ENCODE data around the gene RGL1. TPM values are rescaled to one million over a fixed set of nuclear protein-coding genes. Genes with fewer than 3 reads are reported as not detected.

RGL1 gene
- total RNA-seq, 4 donors from 2014 or later: 12.1 to 13.8 (median 13.0) TPM

DNA sequence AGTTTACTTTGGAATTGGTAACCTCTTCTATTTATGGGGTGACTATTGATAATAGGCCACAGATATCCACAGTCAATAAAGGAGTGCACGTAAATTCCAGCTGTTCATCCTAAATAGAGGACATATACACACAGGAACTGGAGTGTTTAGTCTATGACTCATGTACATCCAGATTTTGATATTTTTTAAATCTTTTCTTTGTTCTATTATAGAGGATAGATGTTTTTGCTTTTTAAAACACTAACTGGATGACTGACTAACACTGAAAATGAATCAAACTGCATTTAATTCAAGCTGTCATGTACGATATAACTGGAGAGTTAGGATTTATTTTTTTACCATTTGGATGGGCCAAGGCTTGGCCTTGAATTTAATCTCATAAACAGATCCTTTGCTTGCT, 45.9 kb downstream of the RGL1 start:
- no peaks in the 10 kb centered on the region for H3K36me3 ChIP-seq
- in situ Hi-C loops (cut with MboI; ENCODE audit: low pct_ligation_motif_present in 1 of 4, low pct_unique_long_range_greater_than_20kb in 1 of 4, low sequenced_read_pairs in 3 of 4): no loop called here
- no peaks in the 10 kb centered on the region for H3K9me3 ChIP-seq
- H3K27ac ChIP-seq: no peak overlapping the region
- intact Hi-C loops (cut with DNase I; ENCODE audit: low total_unique reads): no loop called here
- H3K27me3 ChIP-seq: no peaks in the 10 kb centered on the region
- H3K4me1 ChIP-seq: no peaks in the 10 kb centered on the region
- DNase-seq: no peak
- TF ChIP-seq, protein P1, sequence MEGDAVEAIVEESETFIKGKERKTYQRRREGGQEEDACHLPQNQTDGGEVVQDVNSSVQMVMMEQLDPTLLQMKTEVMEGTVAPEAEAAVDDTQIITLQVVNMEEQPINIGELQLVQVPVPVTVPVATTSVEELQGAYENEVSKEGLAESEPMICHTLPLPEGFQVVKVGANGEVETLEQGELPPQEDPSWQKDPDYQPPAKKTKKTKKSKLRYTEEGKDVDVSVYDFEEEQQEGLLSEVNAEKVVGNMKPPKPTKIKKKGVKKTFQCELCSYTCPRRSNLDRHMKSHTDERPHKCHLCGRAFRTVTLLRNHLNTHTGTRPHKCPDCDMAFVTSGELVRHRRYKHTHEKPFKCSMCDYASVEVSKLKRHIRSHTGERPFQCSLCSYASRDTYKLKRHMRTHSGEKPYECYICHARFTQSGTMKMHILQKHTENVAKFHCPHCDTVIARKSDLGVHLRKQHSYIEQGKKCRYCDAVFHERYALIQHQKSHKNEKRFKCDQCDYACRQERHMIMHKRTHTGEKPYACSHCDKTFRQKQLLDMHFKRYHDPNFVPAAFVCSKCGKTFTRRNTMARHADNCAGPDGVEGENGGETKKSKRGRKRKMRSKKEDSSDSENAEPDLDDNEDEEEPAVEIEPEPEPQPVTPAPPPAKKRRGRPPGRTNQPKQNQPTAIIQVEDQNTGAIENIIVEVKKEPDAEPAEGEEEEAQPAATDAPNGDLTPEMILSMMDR (IDR thresholded peaks at IDR 0.05): no peak
- TF ChIP-seq POLR2A (IDR thresholded peaks at IDR 0.05) (no peak), POLR2AphosphoS5 (IDR thresholded peaks at IDR 0.05) (no peak), EP300 (IDR thresholded peaks at IDR 0.05; ENCODE audit: low read depth) (no peak)
- WGBS, 2 donors (ENCODE audit: low coverage in 1 of 2): 80 to 86% methylated on average over 2 of the region's 2 CpGs
- H3K4me3 ChIP-seq: no peak overlapping the region

DNA sequence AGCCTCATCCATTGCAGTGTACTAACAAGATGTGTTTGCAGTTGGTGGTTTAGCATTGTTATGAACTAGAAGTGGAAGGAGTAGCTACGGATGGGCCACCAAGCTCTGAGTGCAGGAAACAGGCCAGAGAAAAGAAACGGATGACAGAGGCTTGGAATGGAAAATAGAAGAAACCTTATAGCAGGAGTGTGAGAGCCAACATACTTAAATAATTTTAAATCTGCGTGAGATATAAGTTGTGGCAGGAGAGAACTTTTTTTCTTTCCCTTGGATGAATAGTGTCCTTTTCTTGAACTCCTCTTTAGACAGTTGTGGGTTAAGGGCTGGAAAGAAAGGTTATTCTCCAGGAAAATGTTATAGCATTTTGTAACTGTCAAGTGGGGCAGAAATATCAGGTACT, 54.2 kb downstream of the RGL1 start:
- TF ChIP-seq POLR2AphosphoS5 (IDR thresholded peaks at IDR 0.05): no peak
- TF ChIP-seq EP300 (IDR thresholded peaks at IDR 0.05; ENCODE audit: low read depth): no peak
- TF ChIP-seq POLR2A (IDR thresholded peaks at IDR 0.05): no peak
- TF ChIP-seq, protein P1 (IDR thresholded peaks at IDR 0.05): no peak
- no peak overlapping the region for H3K27ac ChIP-seq
- in situ Hi-C loops (cut with MboI; ENCODE audit: low pct_ligation_motif_present in 1 of 4, low pct_unique_long_range_greater_than_20kb in 1 of 4, low sequenced_read_pairs in 3 of 4): no loop called here

GRCh38 chr1:183859831-183860230, 54.9 kb downstream of the RGL1 start:
- DNase-seq: no peak
- intact Hi-C loops (cut with DNase I; ENCODE audit: low total_unique reads): no loop called here
- Histone ChIP-seq H3K36me3 (no peaks in the 10 kb centered on the region), H3K27ac (no peak overlapping the region), H3K4me1 (no peaks in the 10 kb centered on the region), H3K27me3 (no peaks in the 10 kb centered on the region), H3K4me3 (no peak overlapping the region), H3K9me3 (no peaks in the 10 kb centered on the region)
- 85 to 90% methylated on average over 2 to 3 of the region's 3 CpGs for WGBS, 2 donors (ENCODE audit: low coverage in 1 of 2)
- in situ Hi-C loops (cut with MboI; ENCODE audit: low pct_ligation_motif_present in 1 of 4, low pct_unique_long_range_greater_than_20kb in 1 of 4, low sequenced_read_pairs in 3 of 4): no loop called here
- TF ChIP-seq, protein P1 (IDR thresholded peaks at IDR 0.05): no peak
- TF ChIP-seq POLR2AphosphoS5 (IDR thresholded peaks at IDR 0.05): no peak
- TF ChIP-seq EP300 (IDR thresholded peaks at IDR 0.05; ENCODE audit: low read depth): no peak
- no peak for TF ChIP-seq POLR2A (IDR thresholded peaks at IDR 0.05)

More for the DNA sequence above, 54.2 kb downstream of the RGL1 start:
- no peak for DNase-seq
- H3K4me1 ChIP-seq: no peaks in the 10 kb centered on the region
- H3K36me3 ChIP-seq: no peaks in the 10 kb centered on the region
- no peak overlapping the region for H3K4me3 ChIP-seq
- H3K27me3 ChIP-seq: no peaks in the 10 kb centered on the region
- 91 to 92% methylated on average over 3 of the region's 3 CpGs for WGBS, 2 donors (ENCODE audit: low coverage in 1 of 2)
- intact Hi-C loops (cut with DNase I; ENCODE audit: low total_unique reads): no loop called here
- H3K9me3 ChIP-seq: no peaks in the 10 kb centered on the region

- Histone ChIP-seq H3K27ac (no peak overlapping the region), H3K9me3 (no peaks in the 10 kb centered on the region), H3K27me3 (no peaks in the 10 kb centered on the region), H3K36me3 (no peaks in the 10 kb centered on the region), H3K4me3 (no peak overlapping the region), H3K4me1 (no peaks in the 10 kb centered on the region)
- 88 to 89% methylated on average over 4 of the region's 4 CpGs for WGBS, 2 donors (ENCODE audit: low coverage in 1 of 2)
- no peak for TF ChIP-seq POLR2AphosphoS5 (IDR thresholded peaks at IDR 0.05)
- TF ChIP-seq POLR2A (IDR thresholded peaks at IDR 0.05): no peak
- TF ChIP-seq, protein P1 (IDR thresholded peaks at IDR 0.05): no peak
- TF ChIP-seq EP300 (IDR thresholded peaks at IDR 0.05; ENCODE audit: low read depth): no peak
- DNase-seq: no peak
- intact Hi-C loops (cut with DNase I; ENCODE audit: low total_unique reads): no loop called here
- in situ Hi-C loops (cut with MboI; ENCODE audit: low pct_ligation_motif_present in 1 of 4, low pct_unique_long_range_greater_than_20kb in 1 of 4, low sequenced_read_pairs in 3 of 4): no loop called here
Measured at GRCh38 chr1:183862967-183863366, 58.0 kb downstream of the RGL1 start.
